HG03575 (cell line): ENCODE results near the gene CENPN.

Experiments used
- ATAC-seq: cut with Tn5 transposase; IDR thresholded peaks from one replicate; pipeline ENCODE4 v1.9.1; 2021; ENCODE audit not compliant: unreplicated experiment, insufficient number of reproducible peaks, low FRiP score; ENCODE audit errors: extremely low read depth

Gene CENPN

GRCh38 chr16:80989801-80990200 lies 17.2 kb upstream of the CENPN start:
- ATAC-seq: no peak

GRCh38 chr16:80990577-80990976 lies 16.4 kb upstream of the CENPN start:
- no peak for ATAC-seq

- no peak for ATAC-seq
These were observed 16.0 kb upstream of the CENPN start for GRCh38 chr16:80990978-80991377.

GRCh38 chr16:80991792-80992430 lies 15.1 kb upstream of the CENPN start:
- ATAC-seq: no peak

GRCh38 chr16:80992676-80993293 lies 14.2 kb upstream of the CENPN start:
- ATAC-seq: no peak

- ATAC-seq: no peak
These were observed 13.7 kb upstream of the CENPN start for GRCh38 chr16:80993307-80993706.

GRCh38 chr16:80993834-80994233 lies 13.2 kb upstream of the CENPN start:
- ATAC-seq: no peak

GRCh38 chr16:80994451-80994850 lies 12.6 kb upstream of the CENPN start:
- ATAC-seq: no peak

- no peak for ATAC-seq
These were observed 10.3 kb upstream of the CENPN start for GRCh38 chr16:80996688-80997138.

GRCh38 chr16:80997139-80997798 lies 9.7 kb upstream of the CENPN start:
- ATAC-seq: no peak

- ATAC-seq: no peak
These were observed 8.9 kb upstream of the CENPN start for GRCh38 chr16:80997964-80998620.

- ATAC-seq: no peak
These were observed 6.1 kb upstream of the CENPN start for GRCh38 chr16:81000873-81001272.

- ATAC-seq: no peak
These were observed 5.7 kb upstream of the CENPN start for GRCh38 chr16:81001330-81001729.

- no peak for ATAC-seq
These were observed 4.0 kb upstream of the CENPN start for GRCh38 chr16:81003064-81003463.

- ATAC-seq: no peak
These were observed 3.2 kb upstream of the CENPN start for GRCh38 chr16:81003610-81004460.

GRCh38 chr16:81004646-81005353 lies 2.2 kb upstream of the CENPN start:
- ATAC-seq: no peak

GRCh38 chr16:81005610-81006161 lies 1.3 kb upstream of the CENPN start:
- no peak for ATAC-seq

- ATAC-seq: no peak
These were observed 702 bp upstream of the CENPN start for GRCh38 chr16:81006211-81006812.
